CD4-positive, alpha-beta T cell treated with Interleukin-4 for 4 hours (primary cell): Measurements from ENCODE around the gene KCNJ4.

Experiments used
- DNase-seq: peaks from one replicate; pipeline ENCODE4 v3.0.0-alpha.2; 2020

Gene KCNJ4

GRCh38 chr22:38451864-38452263 lies 3.1 kb downstream of the KCNJ4 start:
- no peak for DNase-seq

GRCh38 chr22:38451404-38451803 lies 3.6 kb downstream of the KCNJ4 start:
- DNase-seq, result no peak

GRCh38 chr22:38450234-38450797 lies 4.7 kb downstream of the KCNJ4 start:
- no peak for DNase-seq

GRCh38 chr22:38449776-38450175 lies 5.2 kb downstream of the KCNJ4 start:
- no peak for DNase-seq

GRCh38 chr22:38448945-38449745 lies 5.9 kb downstream of the KCNJ4 start:
- no peak for DNase-seq

- no peak for DNase-seq
These were observed 8.9 kb downstream of the KCNJ4 start for GRCh38 chr22:38446018-38446601.

GRCh38 chr22:38444783-38445182 lies 10.2 kb downstream of the KCNJ4 start:
- no peak for DNase-seq

GRCh38 chr22:38443628-38444521 lies 11.1 kb downstream of the KCNJ4 start:
- no peak for DNase-seq

GRCh38 chr22:38442967-38443627 lies 11.9 kb downstream of the KCNJ4 start:
- DNase-seq, result no peak

- DNase-seq, result no peak
These were observed 13.2 kb downstream of the KCNJ4 start for GRCh38 chr22:38441620-38442287.

- DNase-seq, result no peak
These were observed 14.2 kb downstream of the KCNJ4 start for GRCh38 chr22:38440747-38441350.

GRCh38 chr22:38437416-38437815 lies 17.6 kb downstream of the KCNJ4 start:
- no peak for DNase-seq

GRCh38 chr22:38436629-38437395 lies 18.2 kb downstream of the KCNJ4 start:
- DNase-seq, result no peak

GRCh38 chr22:38435965-38436364 lies 19.0 kb downstream of the KCNJ4 start:
- no peak for DNase-seq

GRCh38 chr22:38435010-38435409 lies 20.0 kb downstream of the KCNJ4 start:
- no peak for DNase-seq

- no peak for DNase-seq
These were observed 21.1 kb downstream of the KCNJ4 start for GRCh38 chr22:38433871-38434270.

- DNase-seq, result no peak
These were observed 22.7 kb downstream of the KCNJ4 start for GRCh38 chr22:38432264-38432663.

- no peak for DNase-seq
These were observed 23.6 kb downstream of the KCNJ4 start for GRCh38 chr22:38431266-38432010.

GRCh38 chr22:38429499-38430068 lies 25.4 kb downstream of the KCNJ4 start:
- DNase-seq, result no peak

- no peak for DNase-seq
These were observed 26.3 kb downstream of the KCNJ4 start for GRCh38 chr22:38428714-38429113.
